Liver (tissue), 9 donors: ENCODE results near the gene HOXB8. TPM values are rescaled to one million over a fixed set of nuclear protein-coding genes. Genes with fewer than 3 reads are reported as not detected.

ENCODE experiments used
- DNase-seq: peaks from one replicate; pipeline ENCODE4 v3.0.0-alpha.2; 2017; ENCODE audit warnings: low spot score
- H3K27ac ChIP-seq, 2 donors: one replicate each; pipeline ENCODE4 v1.7.0; 2013; ENCODE audit warnings: inconsistent platforms in 2 of 2, low read length in 2 of 2, control low read depth in 1 of 2, low read depth in 1 of 2, mild to moderate bottlenecking in 1 of 2
- H3K27me3 ChIP-seq, 4 donors: one replicate each; pipeline versions ENCODE4 v1.6.1 to v1.7.0; 2013; ENCODE audit warnings: low read length in 3 of 4, inconsistent platforms in 1 of 4, mild to moderate bottlenecking in 1 of 4, moderate library complexity in 1 of 4; ENCODE audit not compliant: control insufficient read depth in 4 of 4, insufficient read depth in 4 of 4
- H3K36me3 ChIP-seq, 4 donors: one replicate each; pipeline versions ENCODE4 v1.6.1 to v1.7.0; 2013; ENCODE audit warnings: low read length in 3 of 4, mild to moderate bottlenecking in 3 of 4, low read depth in 1 of 4, moderate library complexity in 1 of 4; ENCODE audit not compliant: control insufficient read depth in 4 of 4, insufficient read depth in 3 of 4
- H3K4me1 ChIP-seq, 4 donors: one replicate each; pipeline versions ENCODE4 v1.6.1 to v1.7.0; 2013; ENCODE audit warnings: low read length in 3 of 4, mild to moderate bottlenecking in 3 of 4, moderate library complexity in 1 of 4; ENCODE audit not compliant: control insufficient read depth in 4 of 4, insufficient read depth in 4 of 4
- H3K4me3 ChIP-seq, 3 donors: one replicate each; pipeline versions ENCODE4 v1.6.1 to v1.7.0; 2013; ENCODE audit warnings: low read length in 3 of 3, control low read depth in 1 of 3, low read depth in 1 of 3, mild to moderate bottlenecking in 1 of 3
- H3K9ac ChIP-seq, 2 donors: one replicate each; pipeline ENCODE4 v1.7.0; 2013; ENCODE audit warnings: low read length in 2 of 2, mild to moderate bottlenecking in 2 of 2, moderate library complexity in 2 of 2, control low read depth in 1 of 2, low read depth in 1 of 2
- H3K9me3 ChIP-seq, 4 donors: one replicate each; pipeline versions ENCODE4 v1.6.1 to v1.7.0; 2013; ENCODE audit warnings: low read length in 3 of 4; ENCODE audit not compliant: control insufficient read depth in 4 of 4
- EGR1 ChIP-seq, 2 donors: IDR thresholded peaks; 2 replicates each; pipeline ENCODE4 v1.6.1; 2016 to 2018; ENCODE audit warnings: antibody characterized with exemption in 2 of 2, low read depth in 2 of 2
- FOXA1 ChIP-seq: IDR thresholded peaks from 2 replicates; pipeline ENCODE4 v1.6.1; 2016; ENCODE audit warnings: antibody characterized with exemption
- FOXA2 ChIP-seq: IDR thresholded peaks from 2 replicates; pipeline ENCODE4 v1.6.1; 2016; ENCODE audit warnings: antibody characterized with exemption
- GABPA ChIP-seq, 2 donors: IDR thresholded peaks in 1 of 2; conservative IDR thresholded peaks in 1 of 2; 2 replicates each; pipeline ENCODE4 v1.6.1; 2016; ENCODE audit warnings: antibody characterized with exemption in 2 of 2, mild to moderate bottlenecking in 1 of 2, moderate library complexity in 1 of 2
- HNF4G ChIP-seq: IDR thresholded peaks from 2 replicates; pipeline ENCODE4 v1.6.1; 2016; ENCODE audit warnings: antibody characterized with exemption
- JUND ChIP-seq, 2 donors: IDR thresholded peaks; 2 replicates each; pipeline ENCODE4 v1.6.1; 2016; ENCODE audit warnings: antibody characterized with exemption in 2 of 2
- NR2F2 ChIP-seq: IDR thresholded peaks from 2 replicates; pipeline ENCODE4 v1.6.1; 2016; ENCODE audit warnings: antibody characterized with exemption
- RAD21 ChIP-seq, 2 donors: IDR thresholded peaks; 2 replicates each; pipeline ENCODE4 v1.6.1; 2016; ENCODE audit warnings: antibody characterized with exemption in 2 of 2, mild to moderate bottlenecking in 2 of 2
- REST ChIP-seq: IDR thresholded peaks from 2 replicates; pipeline ENCODE4 v1.6.1; 2016; ENCODE audit warnings: antibody characterized with exemption, mild to moderate bottlenecking
- RXRA ChIP-seq, 2 donors: IDR thresholded peaks; 2 replicates each; pipeline ENCODE4 v1.6.1; 2017 to 2018; ENCODE audit warnings: antibody characterized with exemption in 2 of 2, mild to moderate bottlenecking in 1 of 2
- TAF1 ChIP-seq: conservative IDR thresholded peaks from 2 replicates; pipeline ENCODE4 v1.6.1; 2016; ENCODE audit warnings: antibody characterized with exemption, mild to moderate bottlenecking
- WGBS: extraction: QIAGEN DNeasy Blood & Tissue Kit; methylation state at CpG from one replicate; pipeline ENCODE4 v1.1.7; 2013; 5-methylcytosine and 5-hydroxymethylcytosine counted together
- polyA plus RNA-seq, 2 donors: library from polyadenylated mRNA; stranded (reverse) in 1 of 2; unstranded in 1 of 2; fragments of 200-250 nt in 1 of 2; fragments of >200 nt in 1 of 2; fragmentation: Nextera tagmentation in 1 of 2; extraction: Ambion mirVana in 1 of 2; gene quantifications; one replicate each; pipeline versions ENCODE4 v1.2.1 to v1.2.3, GENCODE V29; 2013 to 2015
- total RNA-seq, 2 donors: library from RNA; depleted of rRNA; stranded (reverse); fragments of >200 nt; gene quantifications; one replicate each; pipeline ENCODE4 v1.2.3, GENCODE V29; 2014
- TF ChIP-seq, protein P1 (sequence below): IDR thresholded peaks from 2 replicates; pipeline ENCODE4 v1.6.1; 2016; ENCODE audit warnings: antibody characterized with exemption
- TF ChIP-seq, protein P2 (sequence below): IDR thresholded peaks from 2 replicates; pipeline ENCODE4 v1.6.1; 2016; ENCODE audit warnings: antibody characterized with exemption
- donor health status: healthy.
- donor health status: healthy.
- donor health status: healthy.
- donor health status: healthy.
- donor health status: healthy.

HOXB8 gene
- total and polyA plus RNA-seq, 4 donors: not detected

DNA sequence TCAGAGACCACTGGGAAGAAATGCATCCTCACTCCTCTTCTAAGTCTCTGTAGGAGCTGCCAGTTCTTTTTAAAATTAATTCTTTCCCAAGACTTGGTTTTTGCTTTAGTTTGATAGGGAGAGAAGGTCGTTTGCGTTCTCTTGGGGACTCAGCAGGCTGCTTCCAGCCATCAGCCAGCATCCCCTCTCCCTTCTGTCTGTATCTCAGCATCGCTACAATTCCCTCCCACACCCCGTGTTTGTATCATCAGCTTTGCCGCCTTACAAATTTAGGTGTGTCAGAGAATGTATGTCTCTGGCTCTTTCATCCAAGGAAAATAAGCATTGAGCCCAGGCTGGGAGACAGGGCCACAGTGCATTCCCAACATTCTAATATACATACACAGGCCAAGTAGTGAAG, 15.7 kb downstream of the HOXB8 start:
- H3K27me3 ChIP-seq: peaks cover 1 to 44% (median 11%) of the 10 kb centered on the region in 4 donors
- H3K9me3 ChIP-seq: no peaks in the 10 kb centered on the region
- H3K4me3 ChIP-seq: no peak overlapping the region
- DNase-seq: no peak
- H3K9ac ChIP-seq: no peak overlapping the region
- peaks cover 0 to 22% (median 4%) of the 10 kb centered on the region in 4 donors for H3K4me1 ChIP-seq
- no peak overlapping the region for H3K27ac ChIP-seq
- no peak for TF ChIP-seq TAF1
- no peak for TF ChIP-seq HNF4G
- TF ChIP-seq NR2F2: no peak
- TF ChIP-seq RXRA (IDR thresholded peaks at IDR 0.05): no peak
- H3K36me3 ChIP-seq: no peaks in the 10 kb centered on the region
- WGBS: 50% methylated on average over 5 of the region's 5 CpGs

DNA sequence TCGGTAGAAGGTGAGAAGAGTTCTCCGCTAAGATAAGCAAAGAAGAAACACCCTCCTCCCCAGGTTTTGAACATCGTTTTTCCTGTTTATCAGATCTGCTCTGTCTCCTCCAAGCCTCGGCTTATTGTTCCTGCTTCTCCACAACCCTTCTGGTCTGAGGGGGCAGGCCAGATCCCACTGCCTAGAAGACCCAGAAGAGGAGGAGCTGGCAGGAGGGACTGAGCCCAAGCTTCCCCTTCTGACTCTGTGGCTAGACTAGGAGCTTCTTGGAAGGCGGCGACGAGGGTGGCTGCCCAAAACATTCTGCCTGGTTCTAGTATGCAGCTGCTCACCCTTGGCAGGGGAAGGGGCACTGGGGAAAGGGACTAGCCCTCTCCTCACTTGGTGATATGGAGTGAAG, 16.4 kb downstream of the HOXB8 start:
- Histone ChIP-seq H3K27me3 (peaks cover 4 to 38% (median 12%) of the 10 kb centered on the region in 4 donors), H3K4me1 (peaks cover 0 to 25% (median 4%) of the 10 kb centered on the region in 4 donors), H3K9ac (no peak overlapping the region), H3K27ac (no peak overlapping the region), H3K9me3 (no peaks in the 10 kb centered on the region), H3K36me3 (no peaks in the 10 kb centered on the region), H3K4me3 (no peak overlapping the region)
- no peak for TF ChIP-seq TAF1
- DNase-seq: no peak
- WGBS: 27% methylated on average over 7 of the region's 7 CpGs

DNA sequence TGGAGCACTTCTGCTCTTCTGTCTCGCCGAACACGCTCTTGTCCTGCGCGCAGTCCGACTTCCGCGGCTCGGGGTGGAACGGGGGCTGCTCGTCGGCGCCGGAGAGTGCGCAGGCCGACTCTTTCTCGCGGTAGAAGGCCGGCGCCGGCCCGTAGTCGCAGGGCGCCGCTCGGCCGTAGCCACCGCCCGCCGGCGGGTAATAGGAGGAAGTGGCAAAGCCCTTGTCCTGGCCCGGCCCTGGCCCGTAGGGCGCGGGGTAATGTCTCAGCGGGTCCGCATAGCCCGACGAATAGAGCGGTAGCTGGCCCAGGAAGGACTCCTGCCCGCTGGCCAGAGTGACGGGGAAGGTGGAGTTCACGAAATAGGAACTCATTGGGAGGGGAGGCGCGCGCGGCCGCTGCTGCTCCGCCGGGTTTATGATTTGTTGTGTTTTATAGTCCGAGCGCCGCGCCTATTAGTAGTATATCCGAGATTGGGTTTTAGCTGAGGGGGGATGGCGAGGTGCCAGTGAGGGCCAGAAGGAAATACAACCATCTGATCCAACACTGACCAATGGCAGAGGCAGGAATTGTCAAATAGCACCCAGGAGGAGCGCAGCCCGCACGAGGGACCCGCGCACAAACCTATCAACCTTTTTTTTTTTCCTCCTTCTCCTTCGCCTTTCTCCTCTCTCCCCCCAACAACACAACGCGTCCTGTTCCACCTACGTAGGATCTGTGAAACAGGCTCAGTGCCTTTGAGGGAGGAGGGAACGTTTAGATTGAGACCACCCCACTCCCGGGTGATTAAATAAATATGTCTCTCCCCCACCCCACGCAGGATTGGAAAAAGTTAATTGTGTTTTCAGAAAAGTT, 17.1 kb downstream of the HOXB8 start:
- Histone ChIP-seq H3K9me3 (no peaks in the 10 kb centered on the region), H3K27ac (peak overlapping the region; percentile 32 to 57), H3K9ac (no peak overlapping the region), H3K4me3 (peak overlapping the region in 2 of 3 donors; percentile 2 to 35), H3K36me3 (no peaks in the 10 kb centered on the region), H3K4me1 (peaks cover 0 to 30% (median 4%) of the 10 kb centered on the region in 4 donors), H3K27me3 (peaks cover 4 to 32% (median 10%) of the 10 kb centered on the region in 4 donors)
- DNase-seq: no peak
- TF ChIP-seq FOXA1: no peak
- 2% methylated on average over 68 of the region's 68 CpGs for WGBS

- Histone ChIP-seq H3K4me3 (peak overlapping the region in 2 of 3 donors; percentile 2 to 35), H3K27ac (peak overlapping the region; percentile 32 to 57), H3K36me3 (no peaks in the 10 kb centered on the region), H3K9me3 (no peaks in the 10 kb centered on the region), H3K27me3 (peaks cover 4 to 32% (median 11%) of the 10 kb centered on the region in 4 donors), H3K9ac (no peak overlapping the region), H3K4me1 (peaks cover 0 to 31% (median 4%) of the 10 kb centered on the region in 4 donors)
- no peak for DNase-seq
- 8% methylated on average over 16 of the region's 16 CpGs for WGBS
- TF ChIP-seq, protein P1, sequence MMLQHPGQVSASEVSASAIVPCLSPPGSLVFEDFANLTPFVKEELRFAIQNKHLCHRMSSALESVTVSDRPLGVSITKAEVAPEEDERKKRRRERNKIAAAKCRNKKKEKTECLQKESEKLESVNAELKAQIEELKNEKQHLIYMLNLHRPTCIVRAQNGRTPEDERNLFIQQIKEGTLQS: no peak
- TF ChIP-seq FOXA1 (no peak), FOXA2 (no peak), NR2F2 (no peak), JUND (IDR thresholded peaks at IDR 0.05) (no peak), EGR1 (IDR thresholded peaks at IDR 0.05; ENCODE audit: low read depth in 2 of 2) (no peak), GABPA (IDR thresholded peaks at IDR 0.05 in 1 of 2, conservative IDR thresholded peaks at IDR 0.05 in 1 of 2) (no peak), RAD21 (IDR thresholded peaks at IDR 0.05) (no peak), RXRA (IDR thresholded peaks at IDR 0.05) (no peak), TAF1 (no peak), HNF4G (no peak), REST (no peak)
- TF ChIP-seq, protein P2, sequence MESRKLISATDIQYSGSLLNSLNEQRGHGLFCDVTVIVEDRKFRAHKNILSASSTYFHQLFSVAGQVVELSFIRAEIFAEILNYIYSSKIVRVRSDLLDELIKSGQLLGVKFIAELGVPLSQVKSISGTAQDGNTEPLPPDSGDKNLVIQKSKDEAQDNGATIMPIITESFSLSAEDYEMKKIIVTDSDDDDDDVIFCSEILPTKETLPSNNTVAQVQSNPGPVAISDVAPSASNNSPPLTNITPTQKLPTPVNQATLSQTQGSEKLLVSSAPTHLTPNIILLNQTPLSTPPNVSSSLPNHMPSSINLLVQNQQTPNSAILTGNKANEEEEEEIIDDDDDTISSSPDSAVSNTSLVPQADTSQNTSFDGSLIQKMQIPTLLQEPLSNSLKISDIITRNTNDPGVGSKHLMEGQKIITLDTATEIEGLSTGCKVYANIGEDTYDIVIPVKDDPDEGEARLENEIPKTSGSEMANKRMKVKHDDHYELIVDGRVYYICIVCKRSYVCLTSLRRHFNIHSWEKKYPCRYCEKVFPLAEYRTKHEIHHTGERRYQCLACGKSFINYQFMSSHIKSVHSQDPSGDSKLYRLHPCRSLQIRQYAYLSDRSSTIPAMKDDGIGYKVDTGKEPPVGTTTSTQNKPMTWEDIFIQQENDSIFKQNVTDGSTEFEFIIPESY: no peak
Measured at GRCh38 chr17:48597528-48597777, 17.6 kb downstream of the HOXB8 start.
